ENCODE data around the gene GARNL3. TPM values are rescaled to one million over a fixed set of nuclear protein-coding genes. Genes with fewer than 3 reads are reported as not detected.

Gene GARNL3
- total and polyA plus RNA-seq, 2 of the 13 experiments (the other 11 are each of a cell fraction or from before 2014, with no cell fraction given), result 3.9 to 11.0 TPM

DNA sequence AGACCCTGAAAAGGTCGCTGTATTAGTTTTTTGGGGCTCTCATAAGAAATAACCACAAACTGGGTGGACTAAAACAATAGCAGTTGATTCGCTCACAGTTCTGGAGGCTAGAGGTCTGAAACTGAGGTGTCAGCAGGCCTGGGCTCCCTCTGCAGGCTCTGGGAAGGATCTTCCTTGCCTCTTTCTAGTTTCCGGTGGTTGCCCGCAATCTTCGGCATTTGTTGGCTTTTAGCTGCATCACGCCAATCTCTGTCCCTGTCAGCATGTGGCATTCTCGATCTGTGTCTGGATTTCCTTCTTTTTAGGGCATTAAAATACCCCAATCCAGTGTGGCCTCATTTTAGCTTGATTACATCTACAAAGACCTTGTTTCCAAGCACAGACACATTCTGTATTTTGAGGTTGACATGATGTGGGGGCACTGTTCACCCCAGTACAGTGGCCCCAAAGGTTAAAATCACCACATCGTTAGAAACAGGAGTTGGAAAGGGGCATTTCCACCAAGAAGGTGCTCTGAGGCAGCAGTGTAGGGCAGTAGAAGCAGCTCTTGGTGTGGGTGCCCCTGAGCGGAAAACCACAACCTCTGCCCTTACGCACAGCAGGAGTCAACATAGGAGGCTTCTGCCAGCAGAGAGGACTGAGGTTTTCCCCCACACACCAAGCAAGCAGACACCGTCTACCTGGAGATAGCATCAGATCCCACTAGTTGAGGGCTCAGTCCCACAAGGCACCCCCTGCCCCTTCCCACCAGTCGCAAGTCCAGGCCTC is 173.1 kb downstream of the GARNL3 start:
- WGBS (ENCODE audit: low lambda C conversion rate), result 86% methylated on average over 12 of the region's 12 CpGs
- POLR2A ChIA-PET, result interaction anchor here (1.2 kb wide), 1 partner anchor 14 kb away, joined by 3 read pairs; the partner anchor contains the start of genes LRSAM1 and RPL12
- H3K36me3 ChIP-seq (replicated peaks in 1 of 2; ENCODE audit: control insufficient read depth in 1 of 2, insufficient read depth in 2 of 2, low read length in 2 of 2), result peaks cover 44 to 81% of the 10 kb centered on the region in 2 experiments

More for the DNA sequence above, 173.1 kb downstream of the GARNL3 start:
- ATAC-seq (peak; percentile 29; the same call in 1 of the 3 replicates), FAIRE-seq (no peak), DNase-seq (ENCODE audit: low spot score) (no peak)
- no TSS peak for BruUV-seq (replicated peaks)
- Histone ChIP-seq H3K9me3 (ENCODE audit: low read length) (no peaks in the 10 kb centered on the region), H4K20me1 (ENCODE audit: insufficient read depth, low read length) (no peaks in the 10 kb centered on the region), H3K4me1 (ENCODE audit: insufficient read depth, low read length) (no peaks in the 10 kb centered on the region), H3K79me2 (ENCODE audit: insufficient read depth, low read length) (no peaks in the 10 kb centered on the region), H2AFZ (ENCODE audit: low read length) (no peak overlapping the region), H3K4me2 (ENCODE audit: low read depth, low read length) (no peak overlapping the region), H3K4me3 (replicated peaks in 1 of 3; ENCODE audit: insufficient read depth in 1 of 3, low read depth in 2 of 3, low read length in 3 of 3) (no peak overlapping the region), H3K9ac (ENCODE audit: insufficient read depth, low read depth, low read length) (no peak overlapping the region), H3K27ac (ENCODE audit: extremely low read length, insufficient read depth, low read length) (no peak overlapping the region), H3K27me3 (ENCODE audit: control insufficient read depth in 1 of 2, insufficient read depth in 2 of 2, low read length in 2 of 2) (no peaks in the 10 kb centered on the region)
- CTCF ChIA-PET (ENCODE audit: low intra/inter-chr PET ratio, low total read pairs), result no interaction called here
- in situ Hi-C loops (cut with HindIII; ENCODE audit: extremely low pct_ligation_motif_present, low pct_unique_long_range_greater_than_20kb), result no loop called here
- intact Hi-C loops (cut with micrococcal nuclease; ENCODE audit: unreplicated experiment), result no loop called here
- no peak for TF ChIP-seq NR2C2 (CRISPR knock-in tag; IDR thresholded peaks at IDR 0.05; ENCODE audit: borderline replicate concordance)
- no peak for TF ChIP-seq ZNF574 (CRISPR knock-in tag; IDR thresholded peaks at IDR 0.05)
- TF ChIP-seq, protein P1, sequence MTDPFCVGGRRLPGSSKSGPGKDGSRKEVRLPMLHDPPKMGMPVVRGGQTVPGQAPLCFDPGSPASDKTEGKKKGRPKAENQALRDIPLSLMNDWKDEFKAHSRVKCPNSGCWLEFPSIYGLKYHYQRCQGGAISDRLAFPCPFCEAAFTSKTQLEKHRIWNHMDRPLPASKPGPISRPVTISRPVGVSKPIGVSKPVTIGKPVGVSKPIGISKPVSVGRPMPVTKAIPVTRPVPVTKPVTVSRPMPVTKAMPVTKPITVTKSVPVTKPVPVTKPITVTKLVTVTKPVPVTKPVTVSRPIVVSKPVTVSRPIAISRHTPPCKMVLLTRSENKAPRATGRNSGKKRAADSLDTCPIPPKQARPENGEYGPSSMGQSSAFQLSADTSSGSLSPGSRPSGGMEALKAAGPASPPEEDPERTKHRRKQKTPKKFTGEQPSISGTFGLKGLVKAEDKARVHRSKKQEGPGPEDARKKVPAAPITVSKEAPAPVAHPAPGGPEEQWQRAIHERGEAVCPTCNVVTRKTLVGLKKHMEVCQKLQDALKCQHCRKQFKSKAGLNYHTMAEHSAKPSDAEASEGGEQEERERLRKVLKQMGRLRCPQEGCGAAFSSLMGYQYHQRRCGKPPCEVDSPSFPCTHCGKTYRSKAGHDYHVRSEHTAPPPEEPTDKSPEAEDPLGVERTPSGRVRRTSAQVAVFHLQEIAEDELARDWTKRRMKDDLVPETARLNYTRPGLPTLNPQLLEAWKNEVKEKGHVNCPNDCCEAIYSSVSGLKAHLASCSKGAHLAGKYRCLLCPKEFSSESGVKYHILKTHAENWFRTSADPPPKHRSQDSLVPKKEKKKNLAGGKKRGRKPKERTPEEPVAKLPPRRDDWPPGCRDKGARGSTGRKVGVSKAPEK (CRISPR knock-in tag; IDR thresholded peaks at IDR 0.05; ENCODE audit: borderline replicate concordance), result no peak
- TF ChIP-seq KDM3A (CRISPR knock-in tag; IDR thresholded peaks at IDR 0.05; ENCODE audit: low read depth), result no peak
- peak; percentile 34 for TF ChIP-seq STAG1 (CRISPR knock-in tag; IDR thresholded peaks at IDR 0.05)
- no peak for TF ChIP-seq ZFYVE20 (CRISPR knock-in tag; IDR thresholded peaks at IDR 0.05; ENCODE audit: borderline replicate concordance, low read depth)
